Measurements from ENCODE around the gene SNPH.
"Not testable (repeated sequence)": the region's sequence is repeated elsewhere in the genome, so short reads cannot be mapped to it uniquely, and the experiment has no call there.

The SNPH gene

GRCh38 chr20:1343446-1344124 lies 77.5 kb downstream of the SNPH start:
- DNase-seq, result not testable (repeated sequence)

GRCh38 chr20:1345030-1345755 lies 79.1 kb downstream of the SNPH start:
- DNase-seq, result no peak

- no peak for DNase-seq
Observed at GRCh38 chr20:1345756-1346093, 79.6 kb downstream of the SNPH start.

- no peak for DNase-seq
Observed at GRCh38 chr20:1346315-1346969, 80.3 kb downstream of the SNPH start.

- no peak for DNase-seq
Observed at GRCh38 chr20:1353956-1354355, 87.9 kb downstream of the SNPH start.

- no peak for DNase-seq
Observed at GRCh38 chr20:1357921-1358671, 92.0 kb downstream of the SNPH start.

Measured in activated naive CD4-positive, alpha-beta T cell (primary cell).